MM.1S (cell line): Measurements from ENCODE around the gene KCNH1.

Source experiments
- DNase-seq: peaks from one replicate; pipeline ENCODE4 v3.0.0-alpha.2; 2015
- H2AFZ ChIP-seq: fragments of 300-600 bp; sonication (generic); 2 replicates; pipeline ENCODE4 v1.6.0; 2016; ENCODE audit warnings: antibody characterized with exemption, low read length
- H3F3A ChIP-seq: fragments of 300-600 bp; sonication (generic); 2 replicates; pipeline ENCODE4 v1.6.1; 2016; ENCODE audit warnings: mild to moderate bottlenecking, antibody characterized with exemption, low read length, moderate library complexity, mixed read lengths; ENCODE audit not compliant: insufficient read depth
- H3K27ac ChIP-seq: fragments of 300-600 bp; sonication (generic); 2 replicates; pipeline ENCODE4 v1.5.1; 2016; ENCODE audit warnings: mild to moderate bottlenecking, low read length
- H3K27me3 ChIP-seq: fragments of 300-600 bp; sonication (generic); replicated peaks from 2 replicates; pipeline ENCODE4 v1.6.0; 2016; ENCODE audit warnings: low read length; ENCODE audit not compliant: insufficient read depth
- H3K36me3 ChIP-seq: fragments of 300-600 bp; sonication (generic); replicated peaks from 2 replicates; pipeline ENCODE4 v1.6.1; 2016; ENCODE audit warnings: mild to moderate bottlenecking, low read length, mixed read lengths; ENCODE audit not compliant: insufficient read depth
- H3K4me1 ChIP-seq: fragments of 300-600 bp; sonication (generic); 2 replicates; pipeline ENCODE4 v1.6.1; 2016; ENCODE audit warnings: low read length, mixed read lengths
- H3K4me2 ChIP-seq: fragments of 300-600 bp; sonication (generic); 2 replicates; pipeline ENCODE4 v1.6.0; 2016; ENCODE audit warnings: low read depth, low read length
- H3K4me3 ChIP-seq: fragments of 300-600 bp; sonication (generic); 2 replicates; pipeline ENCODE4 v1.5.1; 2016; ENCODE audit warnings: low read length, mixed read lengths
- H3K79me2 ChIP-seq: fragments of 300-600 bp; sonication (generic); 2 replicates; pipeline ENCODE4 v1.6.1; 2016; ENCODE audit warnings: mixed run types, low read length, mixed read lengths
- H3K9ac ChIP-seq: fragments of 300-600 bp; sonication (generic); 2 replicates; pipeline ENCODE4 v1.6.1; 2016; ENCODE audit warnings: low read length, mixed read lengths
- H3K9me2 ChIP-seq: fragments of 300-600 bp; sonication (generic); replicated peaks from 2 replicates; pipeline ENCODE4 v1.6.1; 2016; ENCODE audit warnings: mild to moderate bottlenecking, low read length, mixed read lengths; ENCODE audit not compliant: insufficient read depth
- H3K9me3 ChIP-seq: fragments of 300-600 bp; sonication (generic); replicated peaks from 2 replicates; pipeline ENCODE4 v1.6.1; 2016; ENCODE audit warnings: mild to moderate bottlenecking, low read length, mixed read lengths; ENCODE audit not compliant: insufficient read depth
- H4K20me1 ChIP-seq: fragments of 300-600 bp; sonication (generic); 2 replicates; pipeline ENCODE4 v1.6.1; 2016; ENCODE audit warnings: mild to moderate bottlenecking, low read length, moderate library complexity, mixed read lengths; ENCODE audit not compliant: insufficient read depth
- EZH2 ChIP-seq: fragments of 300-600 bp; sonication (generic); optimal IDR thresholded peaks from 2 replicates; pipeline ENCODE3; 2017; ENCODE audit warnings: low read depth, mild to moderate bottlenecking, antibody characterized with exemption, low read length, mixed read lengths
- EZH2phosphoT487 ChIP-seq: fragments of 300-600 bp; sonication (generic); IDR thresholded peaks from 2 replicates; pipeline ENCODE4 v1.6.1; 2018; ENCODE audit warnings: antibody characterized with exemption, low read length
- TF ChIP-seq, protein P1 (sequence below): fragments of 300-600 bp; sonication (generic); IDR thresholded peaks from 2 replicates; pipeline ENCODE4 v1.5.1; 2016; ENCODE audit warnings: antibody characterized with exemption, low read length, mixed read lengths

KCNH1 gene

DNA sequence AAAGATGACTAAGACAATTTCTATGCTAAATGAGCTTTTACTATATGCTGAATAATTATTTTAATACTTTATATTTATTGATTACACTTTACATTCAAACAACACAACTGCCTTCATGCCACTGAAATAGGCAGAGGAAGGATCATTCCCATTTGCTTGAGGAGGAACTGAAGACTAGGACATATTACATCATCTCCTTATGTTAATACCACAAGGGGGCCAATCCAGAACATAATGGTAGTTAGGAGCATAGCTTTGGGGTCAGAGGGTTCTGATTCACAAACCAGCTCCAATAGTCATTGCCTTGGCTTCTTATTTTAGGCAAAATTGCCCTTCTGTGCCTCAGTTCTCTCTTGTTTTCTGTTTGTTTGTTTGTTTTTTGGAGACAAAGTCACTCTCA lies 306.5 kb downstream of the KCNH1 start:
- Histone ChIP-seq H3K4me3 (no peak overlapping the region), H3K9me2 (no peaks in the 10 kb centered on the region), H3K79me2 (no peaks in the 10 kb centered on the region), H3K4me2 (no peak overlapping the region), H4K20me1 (no peaks in the 10 kb centered on the region), H3K4me1 (no peaks in the 10 kb centered on the region), H3K9ac (no peak overlapping the region), H3K27me3 (no peaks in the 10 kb centered on the region), H3K27ac (no peak overlapping the region), H2AFZ (no peak overlapping the region), H3F3A (no peaks in the 10 kb centered on the region), H3K36me3 (no peaks in the 10 kb centered on the region), H3K9me3 (no peaks in the 10 kb centered on the region)
- DNase-seq, result no peak
- TF ChIP-seq, protein P1, sequence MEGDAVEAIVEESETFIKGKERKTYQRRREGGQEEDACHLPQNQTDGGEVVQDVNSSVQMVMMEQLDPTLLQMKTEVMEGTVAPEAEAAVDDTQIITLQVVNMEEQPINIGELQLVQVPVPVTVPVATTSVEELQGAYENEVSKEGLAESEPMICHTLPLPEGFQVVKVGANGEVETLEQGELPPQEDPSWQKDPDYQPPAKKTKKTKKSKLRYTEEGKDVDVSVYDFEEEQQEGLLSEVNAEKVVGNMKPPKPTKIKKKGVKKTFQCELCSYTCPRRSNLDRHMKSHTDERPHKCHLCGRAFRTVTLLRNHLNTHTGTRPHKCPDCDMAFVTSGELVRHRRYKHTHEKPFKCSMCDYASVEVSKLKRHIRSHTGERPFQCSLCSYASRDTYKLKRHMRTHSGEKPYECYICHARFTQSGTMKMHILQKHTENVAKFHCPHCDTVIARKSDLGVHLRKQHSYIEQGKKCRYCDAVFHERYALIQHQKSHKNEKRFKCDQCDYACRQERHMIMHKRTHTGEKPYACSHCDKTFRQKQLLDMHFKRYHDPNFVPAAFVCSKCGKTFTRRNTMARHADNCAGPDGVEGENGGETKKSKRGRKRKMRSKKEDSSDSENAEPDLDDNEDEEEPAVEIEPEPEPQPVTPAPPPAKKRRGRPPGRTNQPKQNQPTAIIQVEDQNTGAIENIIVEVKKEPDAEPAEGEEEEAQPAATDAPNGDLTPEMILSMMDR, result no peak
- TF ChIP-seq EZH2 (no peak), EZH2phosphoT487 (no peak)

DNA sequence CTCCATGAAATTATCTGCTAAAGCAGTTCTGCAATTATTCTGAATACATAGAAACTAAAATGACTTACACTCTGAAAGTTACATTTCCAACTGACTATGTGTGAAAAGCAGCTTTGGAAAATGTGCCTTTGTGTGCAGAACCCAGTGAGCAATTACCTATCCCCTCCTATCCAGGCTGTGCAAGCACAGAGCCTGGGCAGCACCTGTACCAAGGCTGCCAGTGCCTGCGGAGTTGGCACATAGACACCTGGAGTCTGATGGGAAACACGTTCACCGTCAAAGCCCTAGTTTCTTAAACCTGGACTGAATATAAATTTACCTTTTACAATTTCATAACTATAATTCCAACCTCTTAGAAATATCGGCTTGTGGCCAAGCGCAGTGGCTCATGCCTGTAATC lies 307.3 kb downstream of the KCNH1 start:
- no peaks in the 10 kb centered on the region for H3K9me3 ChIP-seq
- H2AFZ ChIP-seq, result no peak overlapping the region
- no peaks in the 10 kb centered on the region for H3K79me2 ChIP-seq
- no peaks in the 10 kb centered on the region for H4K20me1 ChIP-seq
- no peaks in the 10 kb centered on the region for H3F3A ChIP-seq
- H3K4me3 ChIP-seq, result no peak overlapping the region
- H3K9ac ChIP-seq, result no peak overlapping the region
- no peaks in the 10 kb centered on the region for H3K9me2 ChIP-seq
- TF ChIP-seq, protein P1, result no peak
- no peak for TF ChIP-seq EZH2
- no peak for TF ChIP-seq EZH2phosphoT487
- DNase-seq, result no peak
- no peaks in the 10 kb centered on the region for H3K4me1 ChIP-seq
- no peaks in the 10 kb centered on the region for H3K27me3 ChIP-seq
- H3K36me3 ChIP-seq, result no peaks in the 10 kb centered on the region
- H3K4me2 ChIP-seq, result no peak overlapping the region
- no peak overlapping the region for H3K27ac ChIP-seq

DNA sequence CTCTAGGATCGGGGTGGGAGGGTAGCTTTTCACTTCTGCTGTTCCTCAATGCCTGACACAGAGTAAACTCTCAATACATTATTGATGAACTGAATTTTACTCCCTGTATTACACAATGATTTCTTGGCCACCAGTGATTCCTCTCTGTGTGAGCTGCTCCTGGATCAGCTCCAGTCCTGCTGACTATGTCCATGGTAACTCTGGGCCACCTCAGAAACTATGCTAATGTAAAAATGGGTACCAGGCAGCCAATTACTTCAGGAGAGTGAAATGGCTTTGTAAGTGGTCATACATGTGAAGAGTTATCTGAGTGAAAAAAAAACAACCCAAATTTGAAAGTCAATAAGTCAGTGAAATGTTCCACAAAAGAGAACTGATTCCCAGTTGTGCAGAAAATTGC lies 311.0 kb downstream of the KCNH1 start:
- no peak overlapping the region for H3K4me2 ChIP-seq
- no peaks in the 10 kb centered on the region for H3F3A ChIP-seq
- H3K4me3 ChIP-seq, result no peak overlapping the region
- no peaks in the 10 kb centered on the region for H3K4me1 ChIP-seq
- H3K9me3 ChIP-seq, result no peaks in the 10 kb centered on the region
- no peaks in the 10 kb centered on the region for H3K36me3 ChIP-seq
- no peak for DNase-seq
- TF ChIP-seq EZH2 (no peak), EZH2phosphoT487 (no peak)
- TF ChIP-seq, protein P1, result no peak
- no peak overlapping the region for H3K27ac ChIP-seq
- H2AFZ ChIP-seq, result no peak overlapping the region
- no peaks in the 10 kb centered on the region for H4K20me1 ChIP-seq
- H3K9ac ChIP-seq, result no peak overlapping the region
- no peaks in the 10 kb centered on the region for H3K27me3 ChIP-seq
- H3K9me2 ChIP-seq, result no peaks in the 10 kb centered on the region
- H3K79me2 ChIP-seq, result no peaks in the 10 kb centered on the region
